SK-N-SH (cell line): ENCODE data around the gene ALDH5A1. TPM values are rescaled to one million over a fixed set of nuclear protein-coding genes. Genes with fewer than 3 reads are reported as not detected.
A peak's percentile ranks its signal among the peaks of the same experiment; 100 is the strongest.

ENCODE experiments used
- CTCF ChIA-PET: fragments of 300-600, 350-600 bp; formaldehyde crosslinking; extraction: SDS; loops from one replicate; lab custom pipeline; 2021; lab: Yijun Ruan, JAX
- POLR2A ChIA-PET: fragments of 350-600 bp; sonication (Branson Sonifier 250); formaldehyde crosslinking; extraction: SDS; loops from one replicate; lab custom pipeline; 2020; ENCODE audit warnings: antibody characterized with exemption, inconsistent platforms; lab: Yijun Ruan, JAX
- DNase-seq: peaks from one replicate; pipeline ENCODE4 v3.0.0; 2012
- H2AFZ ChIP-seq: fragments of 200-600 bp; sonication (generic); 2 replicates; pipeline ENCODE4 v1.8.1; 2016; ENCODE audit warnings: antibody characterized with exemption, mild to moderate bottlenecking, low read depth
- H3F3A ChIP-seq: fragments of 200-600 bp; sonication (generic); replicated peaks from 2 replicates; pipeline ENCODE3; 2016; ENCODE audit warnings: antibody characterized with exemption, mild to moderate bottlenecking; ENCODE audit not compliant: insufficient read depth
- H3K27ac ChIP-seq, 2 experiments: fragments of 200-500 bp in 1 of 2; fragments of 200-600 bp in 1 of 2; sonication (Bioruptor generic) in 1 of 2; sonication (generic), shearing (Covaris generic) in 1 of 2; 2 replicates each; pipeline versions ENCODE4 v1.5.1 to v1.6.1; 2014 to 2016; ENCODE audit warnings: low read depth in 2 of 2, inconsistent platforms in 1 of 2, low read length in 1 of 2, mild to moderate bottlenecking in 1 of 2, mixed read lengths in 1 of 2
- H3K27me3 ChIP-seq: fragments of 200-600 bp; sonication (generic), shearing (Covaris generic); 2 replicates; pipeline ENCODE4 v1.6.1; 2016; ENCODE audit warnings: mixed run types; ENCODE audit not compliant: insufficient read depth
- H3K36me3 ChIP-seq, 2 experiments: fragments of 200-500 bp in 1 of 2; fragments of 200-600 bp in 1 of 2; sonication (Bioruptor generic) in 1 of 2; sonication (generic) in 1 of 2; replicated peaks in 1 of 2; 2 replicates each; pipeline versions ENCODE3 to v1.5.1; 2014 to 2016; ENCODE audit warnings: low read length in 1 of 2, mild to moderate bottlenecking in 1 of 2; ENCODE audit not compliant: insufficient read depth in 2 of 2, control insufficient read depth in 1 of 2
- H3K4me1 ChIP-seq, 2 experiments: fragments of 200-500 bp in 1 of 2; fragments of 200-600 bp in 1 of 2; sonication (Bioruptor generic) in 1 of 2; sonication (generic), shearing (Covaris generic) in 1 of 2; 2 replicates each; pipeline versions ENCODE4 v1.5.1 to v1.6.1; 2014 to 2016; ENCODE audit warnings: low read depth in 1 of 2, low read length in 1 of 2, mixed run types in 1 of 2; ENCODE audit not compliant: insufficient read depth in 2 of 2, control insufficient read depth in 1 of 2
- H3K4me2 ChIP-seq: fragments of 200-600 bp; sonication (generic), shearing (Covaris generic); 2 replicates; pipeline ENCODE4 v1.6.1; 2017; ENCODE audit warnings: mixed run types
- H3K4me3 ChIP-seq, 2 experiments: fragments of 200-500 bp in 1 of 2; fragments of 200-600 bp in 1 of 2; sonication (Bioruptor generic) in 1 of 2; sonication (generic), shearing (Covaris generic) in 1 of 2; 2 replicates each; pipeline versions ENCODE4 v1.5.1 to v1.8.1; 2014 to 2016; ENCODE audit warnings: low read depth in 2 of 2, inconsistent platforms in 1 of 2, low read length in 1 of 2, mild to moderate bottlenecking in 1 of 2, mixed read lengths in 1 of 2, moderate library complexity in 1 of 2
- H3K79me2 ChIP-seq: fragments of 200-600 bp; sonication (generic); 2 replicates; pipeline ENCODE4 v1.8.1; 2017; ENCODE audit warnings: mild to moderate bottlenecking; ENCODE audit not compliant: insufficient read depth
- H3K9ac ChIP-seq: fragments of 200-600 bp; sonication (generic); 2 replicates; pipeline ENCODE4 v1.6.1; 2017; ENCODE audit warnings: mixed run types
- H3K9me2 ChIP-seq: fragments of 200-600 bp; sonication (generic); 2 replicates; pipeline ENCODE4 v1.6.1; 2017; ENCODE audit warnings: mixed run types
- H3K9me3 ChIP-seq: fragments of 200-600 bp; sonication (generic); 2 replicates; pipeline ENCODE4 v1.6.1; 2017; ENCODE audit warnings: mixed run types, mild to moderate bottlenecking, moderate library complexity
- H4K20me1 ChIP-seq: fragments of 200-600 bp; sonication (generic); 2 replicates; pipeline ENCODE4 v1.6.1; 2017; ENCODE audit warnings: mild to moderate bottlenecking, mixed run types; ENCODE audit not compliant: insufficient read depth
- ELF1 ChIP-seq: IDR thresholded peaks from 2 replicates; pipeline ENCODE4 v1.4.0; 2012
- EP300 ChIP-seq, 2 experiments: IDR thresholded peaks; 2 replicates each; pipeline versions ENCODE4 v1.4.0 to v1.6.1; 2012; ENCODE audit warnings: borderline replicate concordance in 1 of 2, low read depth in 1 of 2, low read length in 1 of 2
- FOXJ3 ChIP-seq: sonication (generic); formaldehyde crosslinking; IDR thresholded peaks from 2 replicates; pipeline ENCODE4 v1.5.1; 2020; ENCODE audit warnings: mild to moderate bottlenecking, missing genetic modification reagents
- FOXM1 ChIP-seq: IDR thresholded peaks from 2 replicates; pipeline ENCODE4 v1.4.0; 2012; ENCODE audit warnings: low read depth, mild to moderate bottlenecking
- GABPA ChIP-seq: IDR thresholded peaks from 2 replicates; pipeline ENCODE4 v1.4.0; 2012; ENCODE audit warnings: low read depth, mild to moderate bottlenecking
- JUND ChIP-seq: IDR thresholded peaks from 2 replicates; pipeline ENCODE4 v1.4.0; 2012
- NRF1 ChIP-seq: IDR thresholded peaks from 2 replicates; pipeline ENCODE4 v1.6.1; 2012; ENCODE audit warnings: low read depth, mild to moderate bottlenecking, low read length
- RAD21 ChIP-seq: IDR thresholded peaks from 2 replicates; pipeline ENCODE4 v1.6.1; 2012; ENCODE audit warnings: mild to moderate bottlenecking, low read length
- RCOR1 ChIP-seq: fragments of 150-350 bp; IDR thresholded peaks from 2 replicates; pipeline ENCODE4 v1.6.1; 2017; ENCODE audit warnings: antibody characterized with exemption, low read length
- SMC3 ChIP-seq: IDR thresholded peaks from 2 replicates; pipeline ENCODE4 v1.6.1; 2012; ENCODE audit warnings: low read depth, low read length, improper control_type of control experiment
- TCF12 ChIP-seq: IDR thresholded peaks from 2 replicates; pipeline ENCODE4 v1.4.0; 2012
- TEAD4 ChIP-seq: IDR thresholded peaks from 2 replicates; pipeline ENCODE4 v1.4.0; 2012; ENCODE audit warnings: mild to moderate bottlenecking, borderline replicate concordance; ENCODE audit not compliant: insufficient read depth
- USF1 ChIP-seq: IDR thresholded peaks from 2 replicates; pipeline ENCODE4 v1.4.0; 2012; ENCODE audit warnings: low read depth, borderline replicate concordance
- ZBTB33 ChIP-seq: IDR thresholded peaks from 2 replicates; pipeline ENCODE4 v1.4.0; 2012; ENCODE audit warnings: low read depth, borderline replicate concordance
- WGBS: methylation state at CpG from one replicate; pipeline ENCODE4 v1.1.6; 2017; ENCODE audit warnings: low lambda C conversion rate; 5-methylcytosine and 5-hydroxymethylcytosine counted together
- polyA plus RNA-seq, 3 experiments: library from polyadenylated mRNA; depleted of rRNA; stranded (reverse); fragments of >200 nt; gene quantifications; 2 replicates each; pipeline ENCODE4 v1.2.3, GENCODE V29; 2012
- TF ChIP-seq, protein P1 (sequence below): fragments of 200-600 bp; sonication (generic); IDR thresholded peaks from 2 replicates; pipeline ENCODE4 v1.6.1; 2017; ENCODE audit warnings: antibody characterized with exemption, mild to moderate bottlenecking, moderate library complexity

ALDH5A1 gene
- polyA plus RNA-seq, 1 of the 3 experiments (the other 2 are of a cell fraction) = 3.0 TPM

DNA sequence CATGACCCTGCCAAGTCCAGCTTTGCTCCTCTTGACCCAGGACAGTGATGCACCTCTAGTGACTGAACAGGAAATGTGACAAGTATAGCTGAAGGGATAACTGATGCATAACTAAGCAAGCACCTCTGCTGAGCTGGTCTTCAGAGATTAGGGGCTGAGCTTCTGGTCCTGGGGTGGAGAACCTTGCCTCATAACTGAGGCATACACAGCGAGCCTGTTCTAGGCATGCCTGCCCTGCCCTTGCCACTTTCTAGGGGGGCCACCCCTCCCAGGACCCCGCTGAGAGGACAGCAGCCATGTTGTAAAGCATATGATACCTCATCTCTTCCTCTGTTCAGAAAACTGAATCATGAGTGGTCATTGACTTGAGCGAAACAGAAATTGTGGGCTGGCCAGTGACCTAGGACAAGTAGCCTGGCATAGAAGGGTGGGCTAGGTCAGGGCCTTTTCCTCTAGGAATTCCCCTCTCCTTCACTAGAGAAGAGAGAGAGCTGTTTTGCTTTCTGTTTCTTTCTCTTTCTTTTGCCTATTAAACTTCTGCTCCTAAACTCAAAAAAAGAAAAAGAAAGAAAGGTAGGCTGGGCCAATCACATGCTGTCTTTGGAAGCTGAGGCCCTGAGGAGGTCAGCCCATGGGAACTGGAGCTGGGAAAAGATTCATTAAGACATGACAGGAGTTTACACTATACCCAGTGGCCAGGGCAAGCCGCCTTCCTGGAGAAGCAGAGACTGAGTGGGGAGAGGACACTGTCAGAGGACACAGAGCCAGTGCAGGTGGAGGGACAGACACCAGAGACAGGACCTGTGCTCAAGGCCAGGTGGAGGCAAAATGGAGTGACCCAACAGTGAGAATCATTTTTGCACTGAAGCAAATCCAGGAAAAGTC is 23.1 kb downstream of the ALDH5A1 start:
- H3K27me3 ChIP-seq = no peaks in the 10 kb centered on the region
- WGBS = 89% methylated on average over 4 of the region's 4 CpGs
- H3K36me3 ChIP-seq = no peaks in the 10 kb centered on the region
- no peak overlapping the region for H2AFZ ChIP-seq
- no peaks in the 10 kb centered on the region for H3K9me2 ChIP-seq
- no peak for DNase-seq
- H3K27ac ChIP-seq = no peak overlapping the region
- H4K20me1 ChIP-seq = no peaks in the 10 kb centered on the region
- POLR2A ChIA-PET = no interaction called here
- no peak for TF ChIP-seq JUND
- no peak for TF ChIP-seq ELF1
- no peak for TF ChIP-seq GABPA
- no peak for TF ChIP-seq TEAD4
- no peak for TF ChIP-seq FOXM1
- TF ChIP-seq, protein P1, sequence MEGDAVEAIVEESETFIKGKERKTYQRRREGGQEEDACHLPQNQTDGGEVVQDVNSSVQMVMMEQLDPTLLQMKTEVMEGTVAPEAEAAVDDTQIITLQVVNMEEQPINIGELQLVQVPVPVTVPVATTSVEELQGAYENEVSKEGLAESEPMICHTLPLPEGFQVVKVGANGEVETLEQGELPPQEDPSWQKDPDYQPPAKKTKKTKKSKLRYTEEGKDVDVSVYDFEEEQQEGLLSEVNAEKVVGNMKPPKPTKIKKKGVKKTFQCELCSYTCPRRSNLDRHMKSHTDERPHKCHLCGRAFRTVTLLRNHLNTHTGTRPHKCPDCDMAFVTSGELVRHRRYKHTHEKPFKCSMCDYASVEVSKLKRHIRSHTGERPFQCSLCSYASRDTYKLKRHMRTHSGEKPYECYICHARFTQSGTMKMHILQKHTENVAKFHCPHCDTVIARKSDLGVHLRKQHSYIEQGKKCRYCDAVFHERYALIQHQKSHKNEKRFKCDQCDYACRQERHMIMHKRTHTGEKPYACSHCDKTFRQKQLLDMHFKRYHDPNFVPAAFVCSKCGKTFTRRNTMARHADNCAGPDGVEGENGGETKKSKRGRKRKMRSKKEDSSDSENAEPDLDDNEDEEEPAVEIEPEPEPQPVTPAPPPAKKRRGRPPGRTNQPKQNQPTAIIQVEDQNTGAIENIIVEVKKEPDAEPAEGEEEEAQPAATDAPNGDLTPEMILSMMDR = no peak
- H3K4me1 ChIP-seq = no peaks in the 10 kb centered on the region
- H3K9ac ChIP-seq = no peak overlapping the region
- H3K4me3 ChIP-seq = no peak overlapping the region
- no peaks in the 10 kb centered on the region for H3K79me2 ChIP-seq
- no peak overlapping the region for H3K4me2 ChIP-seq
- H3F3A ChIP-seq = no peaks in the 10 kb centered on the region
- H3K9me3 ChIP-seq = no peaks in the 10 kb centered on the region
- CTCF ChIA-PET = interaction anchor here (1.2 to 1.7 kb wide), 3 partner anchors 8 to 235 kb away, joined by 3 to 5 read pairs (median 4); partner anchors contain the start of gene ALDH5A1

GRCh38 chr6:24520929-24521546 is 26.3 kb downstream of the ALDH5A1 start:
- H3K27me3 ChIP-seq = no peaks in the 10 kb centered on the region
- no peaks in the 10 kb centered on the region for H3K9me3 ChIP-seq
- H3K9me2 ChIP-seq = no peaks in the 10 kb centered on the region
- WGBS = 48% methylated on average over 5 of the region's 6 CpGs
- TF ChIP-seq RCOR1 (no peak), USF1 (no peak), SMC3 (peak; percentile 58), ZBTB33 (no peak), FOXJ3 (no peak), TCF12 (no peak), NRF1 (no peak), RAD21 (peak; percentile 63), EP300 (IDR thresholded peaks at IDR 0.05; ENCODE audit: borderline replicate concordance in 1 of 2, low read depth in 1 of 2, low read length in 1 of 2) (no peak)
- TF ChIP-seq, protein P1 = peak; percentile 71
- DNase-seq = peak; percentile 63
- H2AFZ ChIP-seq = no peak overlapping the region
- H3K4me1 ChIP-seq = no peaks in the 10 kb centered on the region
- no peaks in the 10 kb centered on the region for H3K36me3 ChIP-seq
- ChIA-PET POLR2A (no interaction called here), CTCF (interaction anchor here (0.6 to 5.0 kb wide), 16 partner anchors 9 to 549 kb away, joined by 3 to 34 read pairs (median 4); partner anchors contain the start of gene ALDH5A1)
- H3K79me2 ChIP-seq = no peaks in the 10 kb centered on the region
- no peak overlapping the region for H3K27ac ChIP-seq
- H3K4me2 ChIP-seq = no peak overlapping the region
- H3K9ac ChIP-seq = no peak overlapping the region
- H4K20me1 ChIP-seq = no peaks in the 10 kb centered on the region
- H3K4me3 ChIP-seq = no peak overlapping the region
- H3F3A ChIP-seq = no peaks in the 10 kb centered on the region
